GM19238 (cell line): ENCODE results near the gene ATP6V1A.

Experiments used
- DNase-seq: peaks from one replicate; pipeline ENCODE4 v3.0.0; 2011; ENCODE audit warnings: low spot score; ENCODE audit not compliant: insufficient read length

The ATP6V1A gene

DNA sequence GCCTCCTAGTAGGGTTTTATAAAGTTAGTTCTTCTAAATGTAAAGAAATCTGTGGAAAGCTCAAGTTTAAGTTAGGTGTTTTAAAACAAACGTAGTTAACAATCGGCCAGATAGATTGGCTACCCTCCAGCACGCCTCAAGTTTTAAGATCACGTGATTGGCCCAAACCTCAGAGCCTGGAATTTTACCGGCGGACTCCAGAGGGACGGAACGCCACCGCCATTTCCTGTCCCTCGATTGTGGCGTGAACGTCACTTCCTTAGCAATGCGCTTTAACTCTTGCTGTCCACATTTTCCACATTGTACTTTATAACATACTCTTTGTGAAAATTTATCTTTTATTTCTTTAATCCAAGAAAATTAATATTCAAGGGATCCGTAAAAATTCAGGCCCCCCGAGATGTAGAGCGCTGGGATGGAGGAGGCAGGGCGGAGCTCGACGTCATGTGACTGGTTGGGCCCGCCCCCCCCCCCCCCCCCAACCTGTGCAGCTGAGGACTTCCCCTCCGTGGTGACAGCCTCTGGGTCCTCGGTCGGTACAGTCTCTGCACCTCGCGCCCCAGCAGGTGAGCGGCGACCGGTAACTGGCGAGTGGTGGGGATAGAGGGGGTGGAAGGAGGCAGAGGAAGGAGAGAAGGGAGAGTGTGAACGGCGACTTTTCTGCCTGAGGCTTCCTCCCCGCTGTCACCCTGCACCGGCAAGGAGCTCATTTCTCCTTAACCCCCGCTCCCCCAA, at the start of gene ATP6V1A:
Gene ATP6V1A (plus strand): TSS at position 488 of the 735 bp plus-strand sequence. CDS start 31,719 bp downstream, outside the sequence.
- DNase-seq: peak; percentile 65

DNA sequence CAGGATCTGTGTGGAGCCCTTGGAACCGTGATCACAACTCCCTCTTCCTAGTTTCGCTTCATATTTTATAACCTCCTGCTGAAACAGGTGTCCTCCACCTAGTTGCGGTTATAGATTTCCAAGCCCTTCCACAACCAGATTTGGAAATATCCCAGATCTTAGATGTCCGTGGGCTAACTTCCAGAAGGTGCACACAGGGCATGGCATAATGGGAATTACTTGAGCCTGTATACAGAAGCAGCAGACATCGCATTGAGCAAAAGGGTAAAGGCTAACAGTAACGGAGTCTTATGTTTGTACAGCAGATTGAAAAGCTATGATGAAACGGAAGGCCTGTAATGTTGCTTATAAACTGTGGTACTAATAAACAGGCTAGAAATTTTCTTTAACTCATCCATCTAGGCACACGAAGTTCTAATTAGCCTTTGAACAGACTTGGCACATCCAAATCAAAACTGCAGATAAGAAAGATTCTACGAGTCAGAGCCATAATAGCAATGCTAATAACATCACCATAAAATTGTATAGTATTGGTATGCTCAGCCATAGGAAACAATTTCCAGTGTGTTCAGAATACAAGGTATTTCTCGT, 49.2 kb upstream of the ATP6V1A start:
- no peak for DNase-seq

DNA sequence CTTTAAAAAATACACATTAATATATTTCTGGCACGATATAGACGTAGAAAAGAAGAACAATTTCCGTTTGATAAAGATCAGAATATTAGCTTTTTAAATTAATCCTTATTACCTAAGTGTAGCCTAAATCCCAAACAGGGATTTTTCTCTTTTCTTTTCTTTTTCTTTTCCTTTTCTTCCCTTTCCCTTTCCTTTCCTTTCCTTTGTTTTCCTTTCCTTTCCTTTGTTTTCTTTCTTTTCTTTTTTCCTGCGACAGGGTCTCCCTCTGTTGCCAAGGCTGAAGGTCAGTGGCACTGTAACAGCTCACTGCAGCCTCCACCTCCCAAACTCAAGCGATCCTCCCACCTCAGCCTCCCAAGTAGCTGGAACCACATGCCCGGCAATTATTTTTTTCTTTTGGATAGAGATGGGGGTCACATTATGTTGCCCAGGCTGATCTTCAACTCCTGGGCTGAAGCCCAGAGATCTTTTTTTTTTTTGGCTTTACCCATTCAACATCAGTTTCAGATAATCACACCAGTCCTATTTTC, 48.6 kb upstream of the ATP6V1A start:
- no peak for DNase-seq

DNA sequence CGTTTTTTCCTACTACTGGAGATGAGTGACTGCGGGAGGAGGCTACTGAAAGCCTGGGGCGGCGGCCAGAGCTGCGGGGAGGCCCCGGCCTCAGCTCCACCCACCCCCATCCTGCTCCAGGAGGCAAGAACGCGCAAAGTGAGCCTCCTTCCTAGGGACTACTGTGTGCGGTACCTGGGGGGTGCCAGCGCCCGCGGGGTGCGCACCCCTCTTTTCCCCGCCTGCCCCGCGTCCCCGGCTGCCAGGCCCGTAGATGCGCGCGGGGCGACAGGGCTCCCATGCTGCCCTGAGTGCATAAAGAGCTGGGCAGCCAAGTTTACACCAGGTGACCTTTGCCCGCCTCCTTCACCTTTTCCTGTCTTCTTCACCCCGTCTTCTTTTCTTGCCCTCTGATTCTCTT, 47.9 kb upstream of the ATP6V1A start:
- no peak for DNase-seq

DNA sequence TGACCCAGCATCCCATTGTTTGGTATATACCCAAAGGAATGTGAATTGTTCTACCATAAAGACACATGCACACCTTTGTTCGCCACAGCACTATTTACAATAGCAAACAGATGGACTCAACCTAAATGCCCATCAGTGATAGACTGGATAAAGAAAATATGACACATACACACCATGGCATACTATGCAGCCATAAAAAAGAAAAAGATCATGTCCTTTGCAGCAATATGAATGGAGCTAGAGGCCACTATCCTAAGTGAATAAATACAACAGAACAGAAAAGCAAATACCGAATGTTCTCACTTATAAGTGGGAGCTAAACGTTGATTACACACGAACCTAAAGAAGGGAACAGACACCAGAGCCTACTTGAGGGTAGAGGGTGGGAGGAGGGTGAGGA, 39.0 kb upstream of the ATP6V1A start:
- no peak for DNase-seq

DNA sequence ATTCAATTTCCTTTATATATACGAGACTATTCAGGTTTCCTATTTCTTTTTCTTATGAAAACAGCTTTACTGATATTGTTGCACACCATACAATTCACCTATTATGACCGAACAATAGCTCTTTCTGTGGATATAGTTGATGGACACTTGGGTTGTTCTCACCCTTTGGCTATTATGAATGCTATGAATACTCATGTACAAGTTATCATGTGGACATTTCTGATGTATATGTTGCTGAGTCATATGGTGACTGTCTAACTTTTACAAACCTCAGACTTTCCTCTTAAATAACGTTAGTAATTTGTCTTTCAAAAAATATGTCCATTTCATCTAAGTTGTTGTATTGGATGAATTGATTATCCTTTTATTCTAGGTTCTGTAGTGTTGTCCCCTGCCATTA, 34.7 kb upstream of the ATP6V1A start:
- no peak for DNase-seq

DNA sequence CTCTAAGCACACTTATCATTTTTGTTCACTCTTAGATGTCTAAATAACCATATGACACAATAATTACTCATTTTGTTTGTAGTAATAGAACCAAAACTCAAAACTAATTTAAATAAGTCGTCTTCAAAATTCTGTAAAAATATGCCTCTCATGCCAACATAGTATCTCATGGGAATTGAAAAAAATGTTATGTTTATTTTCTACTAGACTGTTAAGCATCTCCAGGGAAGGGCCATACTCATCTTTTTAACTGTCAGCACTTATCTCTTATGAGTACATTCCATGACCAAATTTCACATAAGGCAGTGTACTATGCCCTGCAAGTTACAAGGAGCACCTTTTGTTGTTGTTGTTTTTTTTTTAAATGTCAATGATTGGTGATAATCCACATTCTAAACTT, 32.1 kb upstream of the ATP6V1A start:
- no peak for DNase-seq

DNA sequence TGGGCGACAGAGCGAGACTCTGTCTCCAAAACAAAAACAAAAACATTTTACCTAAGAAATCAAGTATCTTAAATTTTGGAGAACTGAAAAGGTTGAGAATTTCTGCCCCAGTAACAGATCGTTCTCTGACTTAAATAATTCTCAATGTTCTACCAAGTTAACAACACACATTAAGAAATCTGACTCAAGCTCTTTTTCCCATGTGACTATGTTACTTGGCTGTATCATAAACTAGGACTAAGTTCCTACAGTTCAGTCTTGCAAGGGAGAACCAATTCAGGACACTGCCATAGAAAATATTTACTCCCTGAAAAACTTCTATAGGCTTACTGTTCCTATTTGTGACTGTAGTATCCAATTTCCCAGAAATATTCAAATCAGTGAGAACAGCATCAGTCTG, 29.5 kb upstream of the ATP6V1A start:
- no peak for DNase-seq

DNA sequence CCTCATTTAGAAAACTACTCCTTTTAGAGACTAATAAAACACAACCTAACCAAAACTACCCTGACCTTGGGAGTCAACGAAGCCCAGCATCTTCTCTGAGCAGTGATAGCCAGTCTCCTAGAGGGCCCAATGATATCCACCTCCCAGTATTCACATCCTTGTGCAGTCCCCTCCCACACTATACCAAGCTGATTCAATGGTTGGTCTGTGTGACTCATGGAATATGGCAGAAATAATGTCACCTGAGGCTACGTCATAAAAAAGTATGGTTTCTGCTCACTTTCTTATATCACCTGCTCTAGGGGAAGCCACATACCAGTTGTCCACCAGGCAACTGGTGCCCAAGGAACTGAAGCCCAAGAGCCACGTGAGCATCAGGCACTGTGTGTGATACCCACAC, 29.0 kb upstream of the ATP6V1A start:
- no peak for DNase-seq

DNA sequence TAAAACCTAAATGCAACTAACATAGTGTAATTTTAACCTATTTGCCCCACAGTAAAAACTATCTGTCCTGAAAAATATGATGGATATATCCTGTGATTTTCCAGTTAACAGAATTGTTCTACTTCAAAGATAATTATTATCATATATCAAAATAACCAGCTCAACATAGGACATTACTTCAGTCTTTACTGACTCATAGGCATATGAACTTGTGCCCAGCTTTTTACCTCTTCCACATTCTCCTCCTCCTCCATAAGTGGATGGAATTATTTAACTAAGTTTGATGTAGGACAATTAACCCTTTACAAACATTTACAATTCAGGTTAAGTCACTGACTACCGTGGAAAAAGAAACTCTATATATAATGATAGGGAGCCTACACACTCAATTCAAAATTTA, 27.5 kb upstream of the ATP6V1A start:
- DNase-seq: no peak

DNA sequence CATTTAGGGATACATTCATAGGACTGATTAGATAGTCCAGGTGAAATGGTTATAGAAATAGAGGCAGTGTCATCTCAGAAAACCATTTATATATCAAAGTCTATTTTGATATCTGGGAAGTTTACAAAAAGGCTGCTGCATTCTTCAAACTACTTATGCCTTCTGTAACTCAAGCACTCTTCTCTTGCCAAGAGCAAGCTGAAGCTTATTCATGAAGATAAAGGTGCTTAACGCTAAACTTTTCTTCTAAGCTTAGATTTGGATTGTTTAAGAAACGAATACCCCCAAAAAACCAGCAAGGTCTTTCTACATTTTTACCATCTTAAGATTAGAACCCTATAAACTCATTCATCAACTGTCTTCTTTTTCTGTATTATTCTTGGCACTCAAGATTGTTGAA, 27.1 kb upstream of the ATP6V1A start:
- DNase-seq: no peak

DNA sequence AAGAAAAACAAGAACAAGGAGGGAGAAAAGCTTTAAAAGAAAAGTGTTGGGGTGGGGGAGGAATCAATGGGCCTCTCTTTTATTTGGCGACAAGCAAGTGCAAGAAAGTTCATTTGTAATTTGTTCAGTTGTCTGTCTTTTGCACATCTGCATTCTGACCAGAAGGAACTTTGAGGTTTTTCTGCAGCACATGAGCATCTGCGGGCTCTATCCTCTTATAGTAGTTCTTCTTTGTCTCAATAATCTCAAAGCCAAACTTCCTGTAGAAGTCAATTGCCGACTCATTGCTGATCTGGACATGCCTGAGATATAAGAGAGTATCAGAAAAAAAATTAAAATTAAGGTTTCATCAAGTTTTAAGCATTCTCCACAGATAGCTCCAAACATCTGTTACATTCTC, 25.2 kb upstream of the ATP6V1A start:
- no peak for DNase-seq

DNA sequence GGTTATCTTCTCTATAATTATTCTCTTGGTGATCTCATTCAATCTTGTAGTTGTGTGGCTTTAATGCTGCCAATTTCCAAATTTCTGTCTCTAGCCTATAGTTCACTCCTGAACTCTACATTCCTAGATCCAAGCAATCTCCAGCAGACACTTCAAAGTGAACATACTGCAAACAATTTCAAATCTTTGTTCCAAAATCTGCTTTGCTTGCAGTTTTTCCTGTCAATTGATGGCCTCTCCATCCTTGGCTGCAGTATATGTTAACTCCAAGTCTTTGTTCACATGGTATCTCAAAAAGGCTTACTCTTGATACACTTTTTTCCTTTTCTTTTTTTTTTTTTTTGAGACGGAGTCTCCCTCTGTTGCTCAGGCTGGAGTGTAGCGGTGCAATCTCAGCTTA, 18.2 kb upstream of the ATP6V1A start:
- no peak for DNase-seq

DNA sequence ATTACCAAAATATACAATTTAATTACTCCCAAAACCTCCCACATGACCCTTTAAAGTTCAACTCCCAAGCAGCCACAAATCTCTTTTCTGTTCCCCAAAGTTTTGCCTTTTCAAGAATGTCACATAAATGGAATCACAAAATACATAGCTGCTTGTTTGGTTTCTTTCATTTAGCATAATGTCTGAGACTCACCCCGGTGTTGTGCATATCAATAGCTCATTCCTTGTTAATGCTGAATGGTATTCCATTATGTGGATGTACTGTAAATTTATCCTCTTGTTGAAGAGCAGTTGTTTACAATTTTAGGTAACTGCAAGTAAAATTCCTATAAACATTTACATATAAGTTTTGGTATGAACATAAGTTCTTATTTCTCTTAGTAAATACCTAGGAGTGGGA, 16.3 kb upstream of the ATP6V1A start:
- DNase-seq: no peak

DNA sequence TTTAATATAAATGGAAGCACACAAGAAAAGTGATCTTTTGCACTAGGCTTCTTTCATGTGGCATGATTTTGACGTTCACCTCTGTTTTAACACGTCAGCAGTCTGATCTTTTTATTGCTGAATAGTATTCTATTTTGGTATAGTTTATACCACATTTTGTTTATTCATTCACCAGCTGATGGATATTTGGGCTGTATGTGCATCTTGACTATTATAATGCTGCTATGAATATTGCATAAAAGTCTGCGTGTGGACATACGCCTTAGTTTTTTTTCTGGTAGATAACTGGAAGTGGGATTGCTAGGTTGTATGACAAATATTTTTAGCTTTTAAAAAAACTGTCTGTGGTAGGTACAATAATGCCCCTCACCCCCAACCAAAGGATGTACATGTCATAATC, 15.1 kb upstream of the ATP6V1A start:
- DNase-seq: no peak

DNA sequence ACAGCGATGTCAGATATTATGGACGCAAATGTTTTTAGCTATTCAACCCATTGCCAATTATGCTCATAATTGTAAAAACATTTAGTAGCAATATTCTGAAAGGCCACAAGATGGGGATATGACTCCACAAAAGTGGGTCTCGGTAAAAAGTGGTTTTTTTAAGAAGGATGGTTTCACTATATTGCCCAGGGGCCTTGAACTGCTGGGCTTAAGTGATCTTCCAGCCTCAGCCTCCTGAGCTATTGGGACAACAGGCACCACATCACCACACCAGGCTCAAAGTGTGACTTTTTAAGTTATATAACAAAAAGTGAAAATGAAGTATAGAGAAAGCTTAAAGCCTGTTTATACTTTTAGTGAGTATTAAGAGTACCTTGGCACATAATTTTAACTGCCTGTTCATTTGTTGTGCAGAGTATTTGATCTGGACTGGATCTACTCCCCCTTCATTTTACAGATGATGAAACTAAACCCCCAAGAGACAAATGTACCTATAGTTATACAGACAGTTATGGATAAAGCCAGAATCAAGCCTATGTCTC, 10.2 kb upstream of the ATP6V1A start:
- DNase-seq: peak; percentile 2

DNA sequence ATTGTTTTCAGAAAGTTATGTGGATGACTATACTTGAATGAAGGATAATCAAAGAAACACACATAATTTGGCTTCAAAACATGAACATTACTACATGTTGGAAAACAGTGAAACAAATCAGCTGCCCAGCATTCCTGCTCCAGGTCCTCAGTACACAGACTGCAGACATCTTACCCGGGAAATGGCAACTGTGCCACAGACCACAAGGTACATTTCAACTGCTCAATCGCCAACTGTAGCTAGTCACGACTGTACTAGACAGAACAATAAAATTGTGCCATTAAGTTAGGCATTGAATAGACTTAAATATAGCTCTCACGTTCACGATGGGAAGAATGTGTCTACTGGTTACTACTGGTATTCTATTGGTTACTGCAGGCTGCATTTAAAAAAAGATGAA, 5.7 kb upstream of the ATP6V1A start:
- DNase-seq: no peak

DNA sequence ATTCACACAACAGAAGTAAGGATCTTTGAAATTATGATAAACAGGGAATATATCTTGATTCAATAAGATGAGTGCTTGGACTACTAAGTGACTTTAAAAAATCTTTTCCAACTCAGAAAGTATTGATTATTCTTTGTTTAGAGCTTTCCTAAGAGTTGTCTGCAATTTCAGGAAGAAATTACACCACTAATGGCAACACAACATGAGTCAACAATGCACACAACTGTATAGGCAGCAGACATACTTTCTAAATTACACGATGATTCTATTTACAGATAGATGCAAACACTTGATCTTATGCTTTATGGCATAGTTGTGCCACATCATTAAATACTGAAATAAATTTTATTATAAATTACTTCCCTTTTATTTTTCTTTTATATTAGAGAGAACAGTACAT, 5.2 kb upstream of the ATP6V1A start:
- DNase-seq: no peak

DNA sequence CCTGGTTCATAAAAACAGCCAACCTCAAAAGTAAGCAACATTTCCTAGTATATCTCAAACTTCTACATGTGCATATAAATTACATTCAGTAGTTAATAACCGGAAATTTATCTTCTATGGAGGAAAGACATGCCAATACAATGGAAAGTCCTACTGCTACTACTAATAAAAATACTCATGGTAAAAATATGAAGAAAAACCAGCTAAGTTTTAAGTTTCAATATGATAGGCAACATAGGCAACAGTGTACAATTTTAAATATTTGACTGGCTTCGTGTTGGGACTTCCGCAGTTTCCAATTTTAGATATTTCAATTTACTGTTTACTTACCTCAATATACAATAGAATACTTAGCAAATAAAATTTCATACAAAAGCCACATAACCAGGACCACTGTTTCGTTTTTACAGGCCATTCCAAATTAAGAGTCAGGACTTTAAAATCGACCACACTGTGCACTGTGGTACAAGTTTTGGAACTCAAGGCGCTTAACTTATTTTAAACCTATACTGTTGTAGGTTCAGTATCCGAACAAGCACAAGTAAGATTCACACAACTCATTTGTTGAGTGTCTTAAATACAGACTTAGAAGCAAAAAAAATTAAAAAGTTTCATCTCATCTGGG, 3.7 kb upstream of the ATP6V1A start:
- DNase-seq: no peak

DNA sequence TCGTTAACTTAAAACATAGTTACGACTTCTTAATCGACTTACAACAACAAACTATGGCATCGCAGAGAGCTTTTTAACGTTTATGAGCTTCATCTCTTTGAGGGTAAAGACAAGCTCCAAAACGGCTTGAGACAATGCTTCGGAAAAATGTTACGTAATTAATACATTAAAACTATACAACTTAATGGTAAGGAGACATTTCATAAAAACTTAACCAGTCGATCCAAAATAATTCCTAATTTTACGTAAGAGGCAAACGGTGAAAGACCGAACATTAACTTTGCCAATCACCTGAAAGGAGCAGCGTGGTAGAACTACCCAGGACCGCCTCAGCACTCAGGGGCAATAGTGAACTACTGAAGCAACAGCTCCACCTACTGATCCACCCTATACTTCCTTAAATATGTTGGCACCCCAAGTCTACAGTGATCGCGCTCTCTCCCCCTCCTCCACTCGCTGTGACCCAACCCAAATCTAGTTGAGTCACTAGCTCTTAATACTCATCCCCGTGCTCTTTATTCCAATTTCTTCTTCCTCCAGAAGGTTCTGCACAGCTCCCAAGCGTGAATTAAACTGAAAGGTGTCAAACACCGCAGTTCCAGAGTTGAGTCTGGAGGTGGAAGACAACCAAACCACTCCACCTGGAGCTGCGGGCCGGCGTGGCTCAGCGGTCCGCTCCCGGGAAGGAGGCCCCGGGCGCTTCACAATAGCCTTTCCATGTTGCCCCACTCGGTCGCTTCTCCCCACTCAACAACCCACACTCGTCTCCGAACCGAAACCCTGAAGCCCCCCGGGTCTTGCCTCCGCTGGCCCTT, 1.7 kb upstream of the ATP6V1A start:
- peak; percentile 39 for DNase-seq

DNA sequence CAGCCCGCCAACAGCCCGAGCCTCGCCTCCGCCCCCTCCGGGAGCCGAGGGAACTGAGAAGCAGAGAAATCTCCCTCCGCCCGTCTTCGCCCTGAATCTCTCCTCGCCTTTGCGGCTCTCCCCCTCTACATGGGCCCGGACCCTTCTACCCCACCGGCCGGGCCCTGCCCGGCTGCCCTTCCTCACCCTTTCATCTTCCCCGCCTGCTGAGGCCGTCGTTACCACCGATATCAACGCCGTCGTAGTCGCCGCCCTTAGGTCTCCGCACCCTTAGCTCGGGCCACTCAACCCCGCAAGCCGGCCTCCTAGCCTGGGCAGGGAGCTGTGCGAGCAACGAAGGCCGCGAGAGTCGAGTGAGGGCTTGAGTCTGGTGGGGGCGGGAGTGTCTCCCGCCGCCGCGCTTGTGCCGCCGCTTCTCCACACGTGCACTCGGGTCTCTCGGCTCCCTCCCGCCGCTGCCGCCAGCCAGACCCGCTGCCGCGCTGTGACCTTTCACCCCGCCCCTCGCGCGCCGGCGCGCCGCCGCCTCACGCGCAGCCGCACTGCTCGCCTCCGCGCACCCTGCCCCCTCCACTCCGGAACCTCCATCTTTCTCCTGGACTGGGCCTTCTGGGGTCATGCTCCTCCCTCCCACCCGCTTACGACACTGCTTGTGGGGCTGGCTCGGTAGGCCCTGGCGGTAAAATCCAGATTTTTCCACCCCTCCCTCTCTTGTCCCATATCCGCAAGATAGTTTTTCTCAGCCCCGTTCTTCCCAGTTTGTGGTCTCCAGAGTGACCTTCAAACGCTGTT, 883 bp upstream of the ATP6V1A start, which contains the start of gene NAA50:
Gene NAA50 (minus strand): TSS at position 494 of the 792 bp plus-strand sequence. CDS start 300 bp downstream, at position 194.
- DNase-seq: peak; percentile 70
